Coronary artery (tissue), 2 donors: ENCODE results near the gene RAB40C.

Experiments
- DNase-seq: peaks from one replicate; pipeline ENCODE4 v3.0.0-alpha.2; 2017; ENCODE audit warnings: low spot score
- H3K27ac ChIP-seq, 2 donors: fragments of 200-600 bp; sonication (generic); one replicate each; pipeline ENCODE4 v1.5.1; 2016 to 2019
- H3K4me3 ChIP-seq: fragments of 200-600 bp; sonication (generic); 2 replicates; pipeline ENCODE4 v1.5.1; 2016; ENCODE audit warnings: mild to moderate bottlenecking, moderate library complexity
- TF ChIP-seq, protein P1 (sequence below): fragments of 200-600 bp; sonication (generic); IDR thresholded peaks from one replicate; pipeline ENCODE4 v1.5.1; 2019; ENCODE audit warnings: antibody characterized with exemption

The RAB40C gene

DNA sequence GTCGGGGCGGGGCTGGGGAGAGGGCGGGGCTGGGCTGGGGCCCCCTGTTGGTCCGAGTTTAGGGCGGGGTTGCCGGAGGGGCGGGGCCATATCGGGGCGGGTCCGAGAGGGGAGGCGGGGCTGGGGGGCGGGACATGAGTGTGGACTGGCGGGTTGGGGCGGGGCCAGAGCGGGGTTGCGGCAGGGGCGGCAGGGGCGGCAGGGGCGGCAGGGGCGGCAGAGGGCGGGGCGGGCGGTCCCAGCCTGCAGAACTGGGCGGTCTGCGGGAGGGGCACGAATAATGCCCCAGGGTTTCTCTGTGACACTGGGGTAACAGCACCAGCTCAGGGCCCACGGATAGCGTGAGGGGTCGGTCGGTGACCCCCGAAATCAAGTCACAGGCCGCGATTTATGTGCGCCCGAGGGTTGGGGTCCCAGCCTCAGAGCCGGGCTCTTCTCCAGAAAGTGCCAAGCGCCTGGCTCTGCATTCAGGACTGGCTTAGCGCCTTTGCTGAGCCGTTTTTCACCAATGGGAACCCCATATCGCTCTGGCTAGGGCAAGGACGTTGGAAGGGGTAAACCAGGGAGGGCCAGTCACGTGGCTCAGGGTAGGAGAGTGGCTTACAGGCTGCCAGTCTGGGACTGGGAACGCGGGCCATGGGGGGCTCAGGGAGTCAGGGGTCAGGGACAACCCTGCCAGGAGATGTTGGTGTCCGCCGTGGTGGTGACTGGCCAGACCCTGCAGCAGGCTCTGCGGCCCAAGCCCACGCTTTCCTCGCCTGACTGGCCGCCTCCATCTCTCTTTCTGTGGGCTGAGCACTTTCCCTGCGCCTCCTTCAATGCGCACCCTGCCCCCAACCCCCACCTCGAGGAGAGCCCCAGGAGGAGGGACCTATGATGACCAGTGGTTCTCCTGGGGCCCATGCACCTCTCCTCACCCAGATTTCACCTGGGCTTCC, 47.5 kb downstream of the RAB40C start:
- TF ChIP-seq, protein P1, sequence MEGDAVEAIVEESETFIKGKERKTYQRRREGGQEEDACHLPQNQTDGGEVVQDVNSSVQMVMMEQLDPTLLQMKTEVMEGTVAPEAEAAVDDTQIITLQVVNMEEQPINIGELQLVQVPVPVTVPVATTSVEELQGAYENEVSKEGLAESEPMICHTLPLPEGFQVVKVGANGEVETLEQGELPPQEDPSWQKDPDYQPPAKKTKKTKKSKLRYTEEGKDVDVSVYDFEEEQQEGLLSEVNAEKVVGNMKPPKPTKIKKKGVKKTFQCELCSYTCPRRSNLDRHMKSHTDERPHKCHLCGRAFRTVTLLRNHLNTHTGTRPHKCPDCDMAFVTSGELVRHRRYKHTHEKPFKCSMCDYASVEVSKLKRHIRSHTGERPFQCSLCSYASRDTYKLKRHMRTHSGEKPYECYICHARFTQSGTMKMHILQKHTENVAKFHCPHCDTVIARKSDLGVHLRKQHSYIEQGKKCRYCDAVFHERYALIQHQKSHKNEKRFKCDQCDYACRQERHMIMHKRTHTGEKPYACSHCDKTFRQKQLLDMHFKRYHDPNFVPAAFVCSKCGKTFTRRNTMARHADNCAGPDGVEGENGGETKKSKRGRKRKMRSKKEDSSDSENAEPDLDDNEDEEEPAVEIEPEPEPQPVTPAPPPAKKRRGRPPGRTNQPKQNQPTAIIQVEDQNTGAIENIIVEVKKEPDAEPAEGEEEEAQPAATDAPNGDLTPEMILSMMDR: no peak
- peak overlapping the region; percentile 82 for H3K4me3 ChIP-seq
- H3K27ac ChIP-seq: peak overlapping the region; percentile 94 to 97
- DNase-seq: no peak

DNA sequence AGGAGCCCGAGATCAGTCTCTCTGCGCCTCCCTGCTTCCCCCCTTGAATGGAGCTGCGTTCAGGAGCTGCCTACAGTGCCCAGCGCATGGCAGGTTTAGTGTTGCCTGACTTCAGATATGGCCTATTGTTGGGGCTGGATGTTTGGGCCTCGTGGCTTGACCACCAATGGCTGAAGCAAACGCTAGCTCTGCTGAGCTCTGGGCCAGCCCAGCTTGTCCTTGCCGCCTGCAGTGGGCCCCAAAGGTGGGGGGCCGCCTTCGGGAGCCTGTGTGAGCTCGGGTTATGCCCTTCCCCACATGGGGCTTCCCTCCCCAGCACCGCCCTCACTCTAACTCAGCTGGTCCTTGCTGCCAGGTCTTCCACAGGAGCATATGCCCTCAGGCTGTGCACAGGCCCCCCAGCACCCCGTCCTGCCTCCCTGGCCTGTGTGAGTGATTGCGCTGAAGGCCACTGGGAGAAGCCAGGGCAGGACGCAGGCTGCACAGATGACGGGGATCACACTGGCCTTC, 48.2 kb downstream of the RAB40C start:
- Histone ChIP-seq H3K27ac (no peak overlapping the region), H3K4me3 (no peak overlapping the region)
- DNase-seq: no peak
- TF ChIP-seq, protein P1: no peak

GRCh38 chr16:638836-639235, 49.0 kb downstream of the RAB40C start:
- DNase-seq: no peak
- Histone ChIP-seq H3K27ac (no peak overlapping the region), H3K4me3 (no peak overlapping the region)
- TF ChIP-seq, protein P1: no peak

GRCh38 chr16:640614-641013, 50.7 kb downstream of the RAB40C start:
- Histone ChIP-seq H3K4me3 (peak overlapping the region; percentile 98), H3K27ac (no peak overlapping the region)
- DNase-seq: no peak
- TF ChIP-seq, protein P1: no peak

DNA sequence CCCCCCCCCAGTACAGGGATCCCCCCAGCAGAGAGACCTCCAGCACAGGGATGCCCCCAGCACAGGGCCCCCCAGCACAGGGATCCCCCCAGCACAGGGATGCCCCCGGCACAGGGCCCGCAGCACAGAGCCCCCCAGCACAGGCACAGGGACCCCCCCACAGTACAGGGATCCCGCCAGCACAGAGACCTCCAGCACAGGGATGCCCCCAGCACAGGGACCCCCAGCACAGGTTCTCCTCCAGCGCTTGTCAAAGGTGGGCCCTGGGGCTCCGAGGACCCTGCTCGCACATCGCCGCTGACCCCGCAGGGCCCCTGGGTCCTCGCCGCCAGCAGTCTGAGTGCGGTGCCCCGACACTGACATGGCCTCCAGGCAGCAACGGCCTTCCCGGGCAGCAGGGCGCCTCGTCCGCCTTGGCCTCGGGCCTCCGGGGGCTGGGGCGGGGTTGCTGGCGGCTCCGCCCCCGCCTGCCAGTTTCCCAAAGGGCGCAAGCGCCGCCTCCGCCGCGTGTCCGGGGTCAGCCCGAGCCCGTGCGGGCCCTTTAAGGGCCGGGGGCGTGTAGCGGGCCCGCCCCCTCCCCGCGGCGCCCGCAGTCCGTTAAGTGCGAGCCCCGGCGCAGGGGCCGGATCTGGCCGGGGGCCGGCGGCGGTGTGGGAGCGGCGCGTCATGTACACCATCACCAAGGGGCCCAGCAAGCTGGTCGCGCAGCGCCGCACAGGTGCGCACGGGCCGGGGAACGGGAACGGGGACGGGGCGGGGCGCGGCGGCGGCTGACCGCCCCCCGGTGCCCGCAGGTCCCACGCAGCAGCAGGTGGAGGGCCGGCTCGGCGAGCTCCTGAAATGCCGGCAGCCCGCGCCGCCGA, 51.7 kb downstream of the RAB40C start, which contains the start of gene MCRIP2:
MCRIP2 (plus strand) TSS at position 503 of the 863 bp plus-strand sequence; CDS start at position 667, 164 bp downstream.
- H3K27ac ChIP-seq: peak within 1 kb of the TSS; percentile 73 to 93
- peak within 1 kb of the TSS; percentile 98 for H3K4me3 ChIP-seq
- peak; percentile 88 for DNase-seq
- TF ChIP-seq, protein P1: no peak

GRCh38 chr16:642189-643049, 52.6 kb downstream of the RAB40C start:
- TF ChIP-seq, protein P1: no peak
- no peak for DNase-seq
- H3K4me3 ChIP-seq: peak overlapping the region; percentile 98
- H3K27ac ChIP-seq: peak overlapping the region; percentile 73 to 93
